Endothelial cell of umbilical vein (primary cell): ENCODE data around the gene RETREG2. TPM values are rescaled to one million over a fixed set of nuclear protein-coding genes. Genes with fewer than 3 reads are reported as not detected.

Experiments
- BruUV-seq: library from RNA; stranded (reverse); fragments of 400-500 nt; replicated peaks from 2 replicates; lab custom pipeline; 2021; lab: Mats Ljungman, UMichigan
- CTCF ChIA-PET: fragments of 300-600, 350-600 bp; sonication (Branson Sonifier 250); formaldehyde crosslinking; loops from one replicate; lab custom pipeline; 2021; ENCODE audit warnings: antibody characterized with exemption, inconsistent platforms; lab: Charles Lee
- POLR2A ChIA-PET: fragments of 300-600, 350-600 bp; sonication (Branson Sonifier 250); formaldehyde crosslinking; loops from one replicate; lab custom pipeline; 2021; ENCODE audit warnings: antibody characterized with exemption, inconsistent platforms; lab: Charles Lee
- DNase-seq: peaks from one replicate; pipeline ENCODE4 v3.0.0-alpha.2; 2011; ENCODE audit warnings: low read depth, low spot score
- FAIRE-seq: peaks from 2 replicates; lab custom pipeline; 2011; peaks lifted over from hg19 to GRCh38; lab: Jason Lieb, UNC
- H2AFZ ChIP-seq: 2 replicates; pipeline ENCODE4 v1.6.0; 2012; ENCODE audit warnings: low read depth, low read length, control low read depth, inconsistent platforms
- H3K27ac ChIP-seq: 2 replicates; pipeline ENCODE4 v1.5.1; 2011; ENCODE audit warnings: low read depth, mild to moderate bottlenecking, control low read depth, low read length, moderate library complexity; ENCODE audit not compliant: insufficient read depth
- H3K27me3 ChIP-seq, 2 experiments: 2 replicates each; pipeline versions ENCODE4 v1.6.0 to v1.6.1; 2011; ENCODE audit warnings: low read length in 2 of 2, mixed read lengths in 1 of 2; ENCODE audit not compliant: control insufficient read depth in 2 of 2, insufficient read depth in 2 of 2
- H3K36me3 ChIP-seq, 2 experiments: 2 replicates in 1 of 2; 3 replicates in 1 of 2; pipeline ENCODE4 v1.5.1; 2011; ENCODE audit warnings: low read length in 2 of 2, mild to moderate bottlenecking in 1 of 2, moderate library complexity in 1 of 2; ENCODE audit not compliant: control insufficient read depth in 2 of 2, insufficient read depth in 2 of 2; ENCODE audit errors: extremely low read depth in 1 of 2
- H3K4me1 ChIP-seq: 3 replicates; pipeline ENCODE4 v1.5.1; 2011; ENCODE audit warnings: mild to moderate bottlenecking, low read length; ENCODE audit not compliant: control insufficient read depth, insufficient read depth; ENCODE audit errors: extremely low read depth
- H3K4me2 ChIP-seq: 2 replicates; pipeline ENCODE4 v1.6.1; 2011; ENCODE audit warnings: low read length, control low read depth, mixed read lengths; ENCODE audit not compliant: insufficient read depth
- H3K4me3 ChIP-seq, 3 experiments: fragments of 200-600 bp in 1 of 3; sonication (generic), shearing (Covaris generic) in 1 of 3; replicated peaks in 1 of 3; 2 replicates each; pipeline ENCODE4 v1.5.1; 2011 to 2016; ENCODE audit warnings: control low read depth in 3 of 3, low read length in 3 of 3, mild to moderate bottlenecking in 2 of 3, inconsistent platforms in 1 of 3, low read depth in 1 of 3, moderate library complexity in 1 of 3; ENCODE audit not compliant: insufficient read depth in 1 of 3
- H3K79me2 ChIP-seq: 2 replicates; pipeline ENCODE4 v1.6.0; 2012; ENCODE audit warnings: low read length, inconsistent platforms; ENCODE audit not compliant: control insufficient read depth, insufficient read depth
- H3K9ac ChIP-seq: replicated peaks from 2 replicates; pipeline ENCODE3; 2011; ENCODE audit warnings: low read length, control low read depth; ENCODE audit not compliant: insufficient read depth; ENCODE audit errors: extremely low read depth
- H3K9me1 ChIP-seq: replicated peaks from 3 replicates; pipeline ENCODE4 v1.6.0; 2011; ENCODE audit warnings: mild to moderate bottlenecking, low read length; ENCODE audit not compliant: control insufficient read depth, insufficient read depth; ENCODE audit errors: extremely low read depth
- H3K9me3 ChIP-seq: replicated peaks from 2 replicates; pipeline ENCODE4 v1.5.1; 2012; ENCODE audit warnings: low read length, inconsistent platforms; ENCODE audit not compliant: control insufficient read depth, insufficient read depth
- H4K20me1 ChIP-seq: replicated peaks from 2 replicates; pipeline ENCODE3; 2011; ENCODE audit warnings: mild to moderate bottlenecking, low read length; ENCODE audit not compliant: control insufficient read depth, insufficient read depth; ENCODE audit errors: extremely low read depth
- EZH2 ChIP-seq: IDR thresholded peaks from 2 replicates; pipeline ENCODE4 v1.6.1; 2012; ENCODE audit warnings: borderline replicate concordance, low read depth, mild to moderate bottlenecking, moderate library complexity, low read length, inconsistent platforms; ENCODE audit not compliant: severe bottlenecking
- FOS ChIP-seq: IDR thresholded peaks from 2 replicates; pipeline ENCODE4 v1.6.1; 2011; ENCODE audit warnings: mild to moderate bottlenecking, low read length, moderate library complexity, borderline replicate concordance; ENCODE audit not compliant: insufficient read depth
- GATA2 ChIP-seq: IDR thresholded peaks from 2 replicates; pipeline ENCODE4 v1.7.0; 2011; ENCODE audit warnings: low read depth, mild to moderate bottlenecking, moderate library complexity, mixed read lengths, low read length; ENCODE audit not compliant: insufficient read length, insufficient read depth
- MYC ChIP-seq: IDR thresholded peaks from one replicate; pipeline ENCODE4 v1.6.1; 2011; ENCODE audit warnings: mild to moderate bottlenecking, low read depth, low read length
- POLR2A ChIP-seq: IDR thresholded peaks from 2 replicates; pipeline ENCODE4 v1.6.1; 2012; ENCODE audit warnings: low read depth, mild to moderate bottlenecking, control low read depth, low read length
- POLR2AphosphoS5 ChIP-seq: IDR thresholded peaks from 2 replicates; pipeline ENCODE4 v1.6.1; 2012; ENCODE audit warnings: low read depth, mild to moderate bottlenecking, control low read depth, low read length, moderate library complexity; ENCODE audit not compliant: insufficient read depth
- dilution Hi-C: fragments of 300-500 bp; cut with MboI; formaldehyde crosslinking; loops from one replicate; pipeline ENCODE4 v1.15.0; 2019; ENCODE audit warnings: low sequenced_read_pairs; ENCODE audit not compliant: extremely low pct_ligation_motif_present
- intact Hi-C: fragments of 100-400 bp; cut with micrococcal nuclease; formaldehyde crosslinking; loops from one replicate; pipeline ENCODE4 v1.10.0; 2022
- polyA plus RNA-seq, 4 experiments: library from polyadenylated mRNA; depleted of rRNA in 3 of 4; stranded (reverse) in 3 of 4; unstranded in 1 of 4; fragments of >200 nt; gene quantifications; 2 replicates each; pipeline versions ENCODE4 v1.2.1 to v1.2.3, GENCODE V29; 2011 to 2012; ENCODE audit warnings: missing spikeins in 1 of 4
- total RNA-seq: library from RNA; stranded (reverse); gene quantifications from 2 replicates; pipeline ENCODE4 v1.2.3, GENCODE V29; 2021
- TF ChIP-seq, protein P1 (sequence below), 2 donors: IDR thresholded peaks; 1 replicate in 1 of 2; 2 replicates in 1 of 2; pipeline ENCODE4 v1.5.1; 2011; ENCODE audit warnings: low read length in 2 of 2, mild to moderate bottlenecking in 2 of 2, moderate library complexity in 2 of 2, control low read depth in 1 of 2, inconsistent platforms in 1 of 2, low read depth in 1 of 2; ENCODE audit not compliant: insufficient read depth in 1 of 2; ENCODE audit errors: extremely low read depth in 1 of 2
- TF ChIP-seq, protein P2 (sequence below): IDR thresholded peaks from 2 replicates; pipeline ENCODE4 v1.6.1; 2011; ENCODE audit not compliant: insufficient read depth, insufficient read length

The RETREG2 gene
- total and polyA plus RNA-seq, 2 donors (not counting 3 experiments of a cell fraction or from before 2014, with no cell fraction given) = 59.5 to 76.1 TPM

DNA sequence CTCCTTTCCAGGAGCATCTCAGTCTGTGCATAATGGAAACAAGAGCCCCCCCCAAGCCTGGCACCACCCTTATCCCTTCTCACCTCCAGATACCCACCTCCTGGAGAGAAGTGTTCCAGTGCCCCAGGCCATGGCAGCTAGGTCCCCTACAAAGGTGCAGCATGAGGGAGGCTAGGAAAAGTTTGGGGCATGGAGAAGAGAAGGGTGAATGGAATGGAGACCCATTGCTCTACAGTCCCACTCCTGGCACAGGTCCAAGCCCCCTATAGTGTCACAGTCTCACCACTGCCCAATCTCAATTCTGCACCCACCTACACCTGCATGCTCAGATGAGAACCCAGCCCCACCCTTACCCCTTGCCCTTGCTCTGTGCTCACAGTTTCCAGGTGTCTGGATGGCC lies 9.1 kb upstream of the RETREG2 start:
- POLR2A ChIA-PET = no interaction called here
- no peaks in the 10 kb centered on the region for H3K27me3 ChIP-seq

More for the DNA sequence above, 9.1 kb upstream of the RETREG2 start:
- H3K9me1 ChIP-seq = no peaks in the 10 kb centered on the region
- no peaks in the 10 kb centered on the region for H3K79me2 ChIP-seq
- CTCF ChIA-PET = interaction anchor here (5.2 kb wide), 1 partner anchor 126 kb away, joined by 32 read pairs; no protein-coding TSS in a partner anchor
- no peak overlapping the region for H3K4me3 ChIP-seq
- intact Hi-C loops (no loop called here), dilution Hi-C loops (no loop called here)
- no peaks in the 10 kb centered on the region for H3K9me3 ChIP-seq
- no peak overlapping the region for H2AFZ ChIP-seq
- H3K27ac ChIP-seq = no peak overlapping the region
- DNase-seq (no peak), FAIRE-seq (no peak)
- no peaks in the 10 kb centered on the region for H3K4me1 ChIP-seq
- H3K4me2 ChIP-seq = no peak overlapping the region
- H3K36me3 ChIP-seq = peaks cover 0 to 13% of the 10 kb centered on the region in 2 experiments
- TF ChIP-seq EZH2 = no peak
- TF ChIP-seq, protein P1, sequence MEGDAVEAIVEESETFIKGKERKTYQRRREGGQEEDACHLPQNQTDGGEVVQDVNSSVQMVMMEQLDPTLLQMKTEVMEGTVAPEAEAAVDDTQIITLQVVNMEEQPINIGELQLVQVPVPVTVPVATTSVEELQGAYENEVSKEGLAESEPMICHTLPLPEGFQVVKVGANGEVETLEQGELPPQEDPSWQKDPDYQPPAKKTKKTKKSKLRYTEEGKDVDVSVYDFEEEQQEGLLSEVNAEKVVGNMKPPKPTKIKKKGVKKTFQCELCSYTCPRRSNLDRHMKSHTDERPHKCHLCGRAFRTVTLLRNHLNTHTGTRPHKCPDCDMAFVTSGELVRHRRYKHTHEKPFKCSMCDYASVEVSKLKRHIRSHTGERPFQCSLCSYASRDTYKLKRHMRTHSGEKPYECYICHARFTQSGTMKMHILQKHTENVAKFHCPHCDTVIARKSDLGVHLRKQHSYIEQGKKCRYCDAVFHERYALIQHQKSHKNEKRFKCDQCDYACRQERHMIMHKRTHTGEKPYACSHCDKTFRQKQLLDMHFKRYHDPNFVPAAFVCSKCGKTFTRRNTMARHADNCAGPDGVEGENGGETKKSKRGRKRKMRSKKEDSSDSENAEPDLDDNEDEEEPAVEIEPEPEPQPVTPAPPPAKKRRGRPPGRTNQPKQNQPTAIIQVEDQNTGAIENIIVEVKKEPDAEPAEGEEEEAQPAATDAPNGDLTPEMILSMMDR (IDR thresholded peaks at IDR 0.05; ENCODE audit: extremely low read depth in 1 of 2, insufficient read depth in 1 of 2, low read depth in 1 of 2, low read length in 2 of 2) = no peak
- TF ChIP-seq POLR2A = no peak
- TF ChIP-seq GATA2 = no peak
- TF ChIP-seq MYC = no peak
- TF ChIP-seq, protein P2, sequence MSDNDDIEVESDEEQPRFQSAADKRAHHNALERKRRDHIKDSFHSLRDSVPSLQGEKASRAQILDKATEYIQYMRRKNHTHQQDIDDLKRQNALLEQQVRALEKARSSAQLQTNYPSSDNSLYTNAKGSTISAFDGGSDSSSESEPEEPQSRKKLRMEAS = no peak
- TF ChIP-seq FOS = no peak
- no peak for TF ChIP-seq POLR2AphosphoS5
- H3K9ac ChIP-seq = no peak overlapping the region
- no TSS peak for BruUV-seq
- H4K20me1 ChIP-seq = peaks cover 3% of the 10 kb centered on the region
